Measurements from ENCODE around the gene HES6.

HES6 gene

GRCh38 chr2:238256594-238257104, 16.8 kb upstream of the HES6 start:
- H3K4me3 ChIP-seq (ENCODE audit: low read depth, low read length): no peak overlapping the region
- no peak for DNase-seq (ENCODE audit: low read depth)

GRCh38 chr2:238256111-238256510, 16.3 kb upstream of the HES6 start:
- H3K4me3 ChIP-seq (ENCODE audit: low read depth, low read length): no peak overlapping the region
- DNase-seq (ENCODE audit: low read depth): no peak

- DNase-seq (ENCODE audit: low read depth): no peak
- H3K4me3 ChIP-seq (ENCODE audit: low read depth, low read length): no peak overlapping the region
Measured at GRCh38 chr2:238255636-238256035, 15.8 kb upstream of the HES6 start.

- no peak for DNase-seq (ENCODE audit: low read depth)
- H3K4me3 ChIP-seq (ENCODE audit: low read depth, low read length): no peak overlapping the region
Measured at GRCh38 chr2:238255151-238255551, 15.3 kb upstream of the HES6 start.

GRCh38 chr2:238254095-238254723, 14.4 kb upstream of the HES6 start:
- H3K4me3 ChIP-seq (ENCODE audit: low read depth, low read length): no peak overlapping the region
- no peak for DNase-seq (ENCODE audit: low read depth)

GRCh38 chr2:238252766-238253630, 13.2 kb upstream of the HES6 start:
- no peak overlapping the region for H3K4me3 ChIP-seq (ENCODE audit: low read depth, low read length)
- no peak for DNase-seq (ENCODE audit: low read depth)

GRCh38 chr2:238251986-238252385, 12.1 kb upstream of the HES6 start:
- no peak overlapping the region for H3K4me3 ChIP-seq (ENCODE audit: low read depth, low read length)
- no peak for DNase-seq (ENCODE audit: low read depth)

GRCh38 chr2:238251331-238251730, 11.5 kb upstream of the HES6 start:
- H3K4me3 ChIP-seq (ENCODE audit: low read depth, low read length): no peak overlapping the region
- no peak for DNase-seq (ENCODE audit: low read depth)

- no peak overlapping the region for H3K4me3 ChIP-seq (ENCODE audit: low read depth, low read length)
- no peak for DNase-seq (ENCODE audit: low read depth)
Measured at GRCh38 chr2:238250896-238251295, 11.1 kb upstream of the HES6 start.

- DNase-seq (ENCODE audit: low read depth): no peak
- H3K4me3 ChIP-seq (ENCODE audit: low read depth, low read length): no peak overlapping the region
Measured at GRCh38 chr2:238247841-238248453, 8.1 kb upstream of the HES6 start.

GRCh38 chr2:238247002-238247822, 7.4 kb upstream of the HES6 start:
- no peak overlapping the region for H3K4me3 ChIP-seq (ENCODE audit: low read depth, low read length)
- DNase-seq (ENCODE audit: low read depth): no peak

GRCh38 chr2:238244151-238244550, 4.3 kb upstream of the HES6 start:
- no peak overlapping the region for H3K4me3 ChIP-seq (ENCODE audit: low read depth, low read length)
- no peak for DNase-seq (ENCODE audit: low read depth)

GRCh38 chr2:238243496-238244076, 3.7 kb upstream of the HES6 start:
- H3K4me3 ChIP-seq (ENCODE audit: low read depth, low read length): no peak overlapping the region
- DNase-seq (ENCODE audit: low read depth): no peak

GRCh38 chr2:238242731-238243495, 3.1 kb upstream of the HES6 start:
- no peak for DNase-seq (ENCODE audit: low read depth)
- H3K4me3 ChIP-seq (ENCODE audit: low read depth, low read length): no peak overlapping the region

GRCh38 chr2:238241970-238242369, 2.1 kb upstream of the HES6 start:
- H3K4me3 ChIP-seq (ENCODE audit: low read depth, low read length): no peak overlapping the region

GRCh38 chr2:238240757-238241711, 1.2 kb upstream of the HES6 start:
- peak overlapping the region; percentile 20 for H3K4me3 ChIP-seq (ENCODE audit: low read depth, low read length)

More at GRCh38 chr2:238241970-238242369, 2.1 kb upstream of the HES6 start:
- no peak for DNase-seq (ENCODE audit: low read depth)

GRCh38 chr2:238239543-238239862, 335 bp downstream of the HES6 start:
- peak overlapping the region; percentile 61 for H3K4me3 ChIP-seq (ENCODE audit: low read depth, low read length)
- DNase-seq (ENCODE audit: low read depth): no peak

More at GRCh38 chr2:238240757-238241711, 1.2 kb upstream of the HES6 start:
- DNase-seq (ENCODE audit: low read depth): peak; percentile 36
